Heart right ventricle (tissue), 16 donors: ENCODE measurements around the gene ATRNL1. TPM values are rescaled to one million over a fixed set of nuclear protein-coding genes. Genes with fewer than 3 reads are reported as not detected.
"Not testable (repeated sequence)": the region's sequence is repeated elsewhere in the genome, so short reads cannot be mapped to it uniquely, and the experiment has no call there.

Experiments
- ATAC-seq, 8 donors: fragments of 200-7000 bp; cut with Tn5 transposase; one replicate each; pipeline ENCODE4 v1.9.1; 2020; ENCODE audit warnings: mild to moderate bottlenecking in 8 of 8, moderate library complexity in 8 of 8, moderate number of reproducible peaks in 1 of 8
- DNase-seq, 2 donors: peaks; one replicate each; pipeline ENCODE4 v3.0.0-alpha.2; 2020
- H3K27ac ChIP-seq, 10 donors: fragments of 200-600 bp; sonication (generic) in 2 of 10; one replicate each; pipeline versions ENCODE4 v1.5.0 to v1.8.0; 2020 to 2022; ENCODE audit warnings: mild to moderate bottlenecking in 3 of 10
- H3K27me3 ChIP-seq, 7 donors: fragments of 200-600 bp; one replicate each; pipeline ENCODE4 v1.8.0; 2021 to 2022; ENCODE audit warnings: mild to moderate bottlenecking in 2 of 7
- H3K36me3 ChIP-seq, 9 donors: fragments of 200-600 bp; sonication (generic) in 1 of 9; one replicate each; pipeline versions ENCODE4 v1.5.0 to v1.8.0; 2020 to 2022; ENCODE audit warnings: mild to moderate bottlenecking in 2 of 9
- H3K4me1 ChIP-seq, 9 donors: fragments of 200-600 bp; sonication (generic) in 1 of 9; one replicate each; pipeline versions ENCODE4 v1.5.0 to v1.8.0; 2020 to 2022; ENCODE audit warnings: mild to moderate bottlenecking in 4 of 9
- H3K4me3 ChIP-seq, 10 donors: fragments of 200-600 bp; sonication (generic) in 2 of 10; one replicate each; pipeline versions ENCODE4 v1.5.0 to v1.8.0; 2020 to 2022; ENCODE audit warnings: mild to moderate bottlenecking in 7 of 10, moderate library complexity in 2 of 10
- H3K9me3 ChIP-seq, 11 donors: fragments of 200-600 bp in 10 of 11; sonication (generic) in 2 of 11; one replicate each; pipeline versions ENCODE4 v1.5.0 to v1.8.0; 2013 to 2022; ENCODE audit warnings: mild to moderate bottlenecking in 2 of 11, control low read depth in 1 of 11, moderate library complexity in 1 of 11
- WGBS, 2 donors: extraction: QIAGEN DNeasy Blood & Tissue Kit; methylation state at CpG; one replicate each; pipeline ENCODE4 v1.1.7; 2013; ENCODE audit warnings: inconsistent platforms in 1 of 2; 5-methylcytosine and 5-hydroxymethylcytosine counted together
- intact Hi-C, 10 donors: fragments of 100-400 bp; cut with DNase I; formaldehyde crosslinking; loops; one replicate each; pipeline versions ENCODE4 v1.11.1 to v1.14.2; 2022
- polyA plus RNA-seq, 2 donors: library from polyadenylated mRNA; stranded (reverse); fragments of 200-250 nt; gene quantifications; one replicate each; pipeline ENCODE4 v1.2.3, GENCODE V29; 2013
- total RNA-seq, 10 donors: library from RNA; stranded (reverse); fragmentation: NEBNext Ultra II Directional in 3 of 10; extraction: Animal tissue kit (Norgen Biotek cat#: 25700) in 3 of 10; gene quantifications; one replicate each; pipeline versions ENCODE4 v1.2.1 to v1.2.4, GENCODE V29; 2021 to 2023
- TF ChIP-seq, protein P1 (sequence below), 9 donors: fragments of 200-600 bp; sonication (generic) in 2 of 9; IDR thresholded peaks; one replicate each; pipeline versions ENCODE4 v1.5.0 to v1.8.0; 2021 to 2022; ENCODE audit warnings: antibody characterized with exemption in 9 of 9, mild to moderate bottlenecking in 5 of 9, moderate library complexity in 1 of 9
- donor health status: Arrhythmogenic right ventricular cardiomyopathy.
- donor health status: ischemic (EF 13 %, LVEDD 7.1; RV severe dilation, severe dysfunction).
- donor health status: healthy with polysubstance abuse.
- donor health status: DM: no; HTN: yes; CAD: no.
- donor health status: DM: no; HTN: no; CAD: no.
- donor health status: ischemic (EF 25% LVEDD 6.9; RV normal size, moderate dysfunction).
- donor health status: ischemic (EF 25% LVEDD 5.7; RV mildly dilated, moderate dysfunction).
- donor health status: healthy.
- donor health status: DM: yes; HTN: yes; CAD: no.
- donor health status: Ischemic cardiomyopathy.
- donor health status: ischemic (EF 35%, LVEDD 5.7; RV mildly dilated, moderate dysfunction).
- donor health status: nonischemic (EF 11% LVEDD 7.7; RV severe dilation, severe dysfunction).
- donor health status: DM: yes; HTN: yes; CAD: no.
- donor health status: PGD.
- donor health status: ischemic (EF 29% LVEDD 5.4; RV normal size, mild dysfunction).
- donor health status: nonischemic (EF 23%, LVEDD 6.1; RV moderate dilation, normal function).

ATRNL1 gene
- total and polyA plus RNA-seq, 12 donors, result 0.06 to 22.4 (median 8.1) TPM; not detected in 1

DNA sequence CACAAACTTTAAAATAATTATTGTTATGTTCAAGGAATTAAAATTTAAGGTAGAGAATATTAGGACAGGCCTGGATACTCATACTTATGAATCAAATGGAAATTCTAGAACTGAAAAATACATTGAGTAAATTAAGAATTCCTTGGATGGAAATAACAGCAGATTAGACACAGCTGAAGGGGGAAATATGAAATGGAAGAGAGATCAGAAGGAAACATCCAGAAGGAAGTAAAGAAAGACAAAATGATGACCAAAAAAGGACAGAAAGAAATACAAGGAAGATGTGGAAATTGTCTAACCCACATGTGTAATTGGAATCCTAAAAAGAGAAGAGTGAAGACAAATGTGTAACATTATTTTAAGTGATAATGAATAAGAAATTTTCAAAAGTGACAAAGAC is 128.9 kb downstream of the ATRNL1 start:
- Histone ChIP-seq H3K27ac (no peak overlapping the region), H3K9me3 (peaks cover 0 to 18% (median 0%) of the 10 kb centered on the region in 11 donors), H3K27me3 (no peaks in the 10 kb centered on the region), H3K4me3 (no peak overlapping the region), H3K36me3 (no peaks in the 10 kb centered on the region), H3K4me1 (no peaks in the 10 kb centered on the region)
- ATAC-seq (no peak), DNase-seq (no peak)
- TF ChIP-seq, protein P1, sequence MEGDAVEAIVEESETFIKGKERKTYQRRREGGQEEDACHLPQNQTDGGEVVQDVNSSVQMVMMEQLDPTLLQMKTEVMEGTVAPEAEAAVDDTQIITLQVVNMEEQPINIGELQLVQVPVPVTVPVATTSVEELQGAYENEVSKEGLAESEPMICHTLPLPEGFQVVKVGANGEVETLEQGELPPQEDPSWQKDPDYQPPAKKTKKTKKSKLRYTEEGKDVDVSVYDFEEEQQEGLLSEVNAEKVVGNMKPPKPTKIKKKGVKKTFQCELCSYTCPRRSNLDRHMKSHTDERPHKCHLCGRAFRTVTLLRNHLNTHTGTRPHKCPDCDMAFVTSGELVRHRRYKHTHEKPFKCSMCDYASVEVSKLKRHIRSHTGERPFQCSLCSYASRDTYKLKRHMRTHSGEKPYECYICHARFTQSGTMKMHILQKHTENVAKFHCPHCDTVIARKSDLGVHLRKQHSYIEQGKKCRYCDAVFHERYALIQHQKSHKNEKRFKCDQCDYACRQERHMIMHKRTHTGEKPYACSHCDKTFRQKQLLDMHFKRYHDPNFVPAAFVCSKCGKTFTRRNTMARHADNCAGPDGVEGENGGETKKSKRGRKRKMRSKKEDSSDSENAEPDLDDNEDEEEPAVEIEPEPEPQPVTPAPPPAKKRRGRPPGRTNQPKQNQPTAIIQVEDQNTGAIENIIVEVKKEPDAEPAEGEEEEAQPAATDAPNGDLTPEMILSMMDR (IDR thresholded peaks at IDR 0.05), result no peak
- intact Hi-C loops, result no loop called here

DNA sequence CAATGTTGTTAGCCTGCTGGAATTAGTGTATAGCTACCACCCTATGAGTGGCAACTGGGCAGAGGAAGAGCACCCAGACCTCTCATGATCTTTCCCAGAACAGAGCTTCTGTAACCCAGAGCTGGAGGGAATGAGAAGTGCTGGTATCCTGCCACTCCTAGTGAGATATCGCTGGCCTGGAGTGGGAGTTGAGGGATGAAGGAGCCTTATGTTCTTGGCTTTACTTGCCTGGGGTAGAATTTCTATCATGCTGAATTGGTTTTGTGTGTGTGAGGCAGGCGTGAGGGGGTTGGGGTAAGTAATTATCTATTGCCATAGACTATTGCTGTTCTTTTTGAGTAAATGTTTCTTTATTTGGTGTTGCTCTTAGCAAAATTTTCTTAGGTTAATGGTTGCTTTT is 146.6 kb downstream of the ATRNL1 start:
- DNase-seq (no peak), ATAC-seq (no peak)
- intact Hi-C loops, result no loop called here
- Histone ChIP-seq H3K36me3 (no peaks in the 10 kb centered on the region), H3K4me3 (no peak overlapping the region), H3K4me1 (no peaks in the 10 kb centered on the region), H3K27me3 (no peaks in the 10 kb centered on the region), H3K9me3 (peaks cover 0 to 6% (median 0%) of the 10 kb centered on the region in 11 donors), H3K27ac (no peak overlapping the region)
- TF ChIP-seq, protein P1 (IDR thresholded peaks at IDR 0.05), result no peak
- 75 to 91% methylated on average over 2 of the region's 2 CpGs for WGBS, 2 donors

DNA sequence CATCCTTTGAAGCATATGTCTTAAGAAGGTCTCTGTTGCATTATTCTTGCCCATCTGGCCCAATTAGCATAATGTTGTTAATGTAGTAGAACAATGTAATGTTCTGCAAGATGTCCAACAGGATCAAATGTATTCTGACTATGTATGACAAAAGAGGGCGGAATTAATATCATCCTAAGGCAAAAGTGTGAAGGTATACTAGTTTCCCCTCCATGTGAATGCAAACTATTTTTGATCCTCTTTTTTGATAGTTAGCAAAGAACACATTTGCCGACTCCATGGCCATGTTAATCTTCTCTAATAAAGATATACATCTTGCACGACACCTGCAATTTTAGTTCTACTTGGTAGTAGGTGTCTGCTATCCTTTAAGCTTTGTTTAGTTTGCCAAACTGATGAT is 157.6 kb downstream of the ATRNL1 start:
- TF ChIP-seq, protein P1 (IDR thresholded peaks at IDR 0.05), result no peak
- H3K36me3 ChIP-seq, result no peaks in the 10 kb centered on the region
- H3K4me1 ChIP-seq, result no peaks in the 10 kb centered on the region
- peaks cover 0 to 17% (median 0%) of the 10 kb centered on the region in 11 donors for H3K9me3 ChIP-seq
- H3K27ac ChIP-seq, result no peak overlapping the region
- 88 to 89% methylated on average over 3 of the region's 3 CpGs for WGBS, 2 donors
- no peak overlapping the region for H3K4me3 ChIP-seq
- intact Hi-C loops, result no loop called here
- ATAC-seq, result no peak
- no peaks in the 10 kb centered on the region for H3K27me3 ChIP-seq
- no peak for DNase-seq

DNA sequence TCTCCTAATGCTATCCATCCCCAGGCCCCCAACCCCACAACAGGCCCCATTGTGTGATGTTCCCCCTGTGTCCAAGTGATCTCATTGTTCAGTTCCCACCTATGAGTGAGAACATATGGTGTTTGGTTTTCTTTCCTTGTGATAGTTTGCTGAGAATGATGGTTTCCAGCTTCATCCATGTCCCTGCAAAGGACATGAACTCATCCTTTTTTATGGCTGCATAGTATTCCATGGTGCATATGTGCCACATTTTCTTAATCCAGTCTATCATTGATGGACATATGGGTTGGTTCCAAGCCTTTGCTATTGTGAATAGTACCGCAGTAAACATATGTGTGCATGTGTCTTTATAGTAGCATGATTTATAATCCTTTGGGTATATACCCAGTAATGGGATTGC is 160.6 kb downstream of the ATRNL1 start:
- peaks cover 0 to 38% (median 0%) of the 10 kb centered on the region in 11 donors for H3K9me3 ChIP-seq
- H3K36me3 ChIP-seq, H3K27ac ChIP-seq, DNase-seq, ATAC-seq, intact Hi-C loops, H3K4me3 ChIP-seq, H3K4me1 ChIP-seq, H3K27me3 ChIP-seq: not testable (repeated sequence)
- 94 to 100% methylated on average over 1 of the region's 1 CpG for WGBS, 2 donors

DNA sequence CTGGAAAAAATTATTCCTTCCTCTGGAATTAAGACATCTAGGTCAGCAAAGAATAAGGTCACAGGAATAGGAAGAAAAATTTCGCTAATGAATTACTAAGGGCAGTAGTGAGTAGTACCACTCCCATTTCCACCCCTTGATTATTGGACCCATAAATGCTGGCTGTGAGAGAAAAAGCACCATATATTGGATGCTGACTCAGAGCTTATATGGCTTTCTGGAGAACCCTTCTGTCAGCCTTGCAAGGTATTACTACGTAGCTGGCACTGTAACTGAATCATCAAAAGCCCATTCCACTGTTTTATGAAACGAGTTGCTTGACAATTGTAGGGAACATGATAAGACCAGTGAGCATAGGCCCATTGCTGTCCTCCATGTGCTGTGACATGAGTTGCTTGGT is 179.3 kb downstream of the ATRNL1 start:
- no peak for DNase-seq
- no peaks in the 10 kb centered on the region for H3K36me3 ChIP-seq
- no peaks in the 10 kb centered on the region for H3K4me1 ChIP-seq
- intact Hi-C loops, result no loop called here
- H3K27ac ChIP-seq, result no peak overlapping the region
- TF ChIP-seq, protein P1 (IDR thresholded peaks at IDR 0.05), result no peak
- ATAC-seq, result no peak
- no peaks in the 10 kb centered on the region for H3K27me3 ChIP-seq
- no peaks in the 10 kb centered on the region for H3K9me3 ChIP-seq
- H3K4me3 ChIP-seq, result no peak overlapping the region
- 72 to 84% methylated on average over 3 of the region's 3 CpGs for WGBS, 2 donors
